ENCODE results near the gene FLAD1.

Gene FLAD1

DNA sequence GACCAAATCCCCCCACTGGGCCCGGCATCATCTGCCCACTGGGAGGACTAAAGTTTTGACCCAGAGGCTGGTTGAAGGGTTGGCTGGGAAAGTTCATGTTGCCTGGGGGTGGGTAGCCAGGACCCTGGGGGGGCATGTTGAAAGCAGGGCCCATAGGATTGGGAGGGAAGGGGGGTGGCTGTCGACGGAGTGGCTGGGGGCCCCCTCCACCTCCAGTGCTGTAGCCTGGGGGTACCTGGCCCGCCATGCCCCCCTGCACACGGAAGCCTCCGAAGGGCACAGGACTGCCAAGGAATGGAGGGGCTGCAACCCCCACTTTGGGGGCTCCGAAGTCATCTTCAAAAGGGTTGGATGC is 23.7 kb upstream of the FLAD1 start:
- peaks cover 40 to 43% of the 10 kb centered on the region in 2 donors for H3K4me1 ChIP-seq (ENCODE audit: control insufficient read depth in 2 of 2, insufficient read depth in 2 of 2, low read length in 2 of 2)
- peaks cover 14 to 28% of the 10 kb centered on the region in 2 donors for H3K36me3 ChIP-seq (ENCODE audit: control insufficient read depth in 2 of 2, insufficient read depth in 2 of 2, low read length in 2 of 2)
- H3K27ac ChIP-seq (ENCODE audit: low read depth in 2 of 2, low read length in 2 of 2): no peak overlapping the region
- H3K27me3 ChIP-seq (ENCODE audit: control insufficient read depth in 2 of 2, insufficient read depth in 2 of 2, low read length in 2 of 2): no peaks in the 10 kb centered on the region
- no peak overlapping the region for H3K9ac ChIP-seq (ENCODE audit: low read depth in 1 of 2, low read length in 2 of 2)
- no peak overlapping the region for H3K4me3 ChIP-seq (ENCODE audit: low read length in 2 of 2)
- no peaks in the 10 kb centered on the region for H3K9me3 ChIP-seq (ENCODE audit: control insufficient read depth in 2 of 2, low read length in 2 of 2)

DNA sequence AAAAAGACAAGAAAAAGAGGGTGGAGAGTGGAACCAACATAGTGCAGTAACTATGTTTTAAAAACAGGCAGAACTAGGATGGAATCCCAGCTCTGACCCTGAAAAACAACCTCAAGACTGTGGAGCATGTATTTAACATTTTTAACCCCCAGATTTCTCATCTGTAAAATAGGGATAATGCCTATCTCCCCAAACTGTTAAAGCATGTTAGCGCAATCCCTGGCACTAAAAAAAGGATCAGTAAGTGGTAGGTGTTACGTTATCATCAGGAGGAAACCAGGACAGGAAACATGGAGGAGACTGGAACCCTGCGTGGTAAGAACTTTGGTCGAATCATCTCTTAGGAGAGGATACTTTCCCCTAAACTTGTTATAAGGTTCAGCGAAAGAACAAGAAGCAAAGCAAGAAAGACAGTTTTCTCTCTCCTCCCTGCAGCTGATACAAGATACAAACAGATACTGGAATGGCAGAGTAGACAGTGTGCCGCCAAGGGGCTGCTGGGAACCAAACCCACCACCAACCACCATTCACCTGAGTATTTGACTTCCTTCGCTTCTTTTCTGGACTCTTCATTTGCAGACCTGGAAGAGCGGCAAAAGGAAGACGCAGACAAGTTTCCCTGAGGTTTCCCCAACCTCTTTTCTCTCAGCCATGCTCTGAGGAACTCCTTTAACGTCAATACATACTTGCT is 22.6 kb upstream of the FLAD1 start:
- H3K4me1 ChIP-seq (ENCODE audit: control insufficient read depth in 2 of 2, insufficient read depth in 2 of 2, low read length in 2 of 2): peaks cover 29 to 33% of the 10 kb centered on the region in 2 donors
- peak overlapping the region; percentile 86 to 88 for H3K4me3 ChIP-seq (ENCODE audit: low read length in 2 of 2)
- peak overlapping the region; percentile 86 to 94 for H3K9ac ChIP-seq (ENCODE audit: low read depth in 1 of 2, low read length in 2 of 2)

DNA sequence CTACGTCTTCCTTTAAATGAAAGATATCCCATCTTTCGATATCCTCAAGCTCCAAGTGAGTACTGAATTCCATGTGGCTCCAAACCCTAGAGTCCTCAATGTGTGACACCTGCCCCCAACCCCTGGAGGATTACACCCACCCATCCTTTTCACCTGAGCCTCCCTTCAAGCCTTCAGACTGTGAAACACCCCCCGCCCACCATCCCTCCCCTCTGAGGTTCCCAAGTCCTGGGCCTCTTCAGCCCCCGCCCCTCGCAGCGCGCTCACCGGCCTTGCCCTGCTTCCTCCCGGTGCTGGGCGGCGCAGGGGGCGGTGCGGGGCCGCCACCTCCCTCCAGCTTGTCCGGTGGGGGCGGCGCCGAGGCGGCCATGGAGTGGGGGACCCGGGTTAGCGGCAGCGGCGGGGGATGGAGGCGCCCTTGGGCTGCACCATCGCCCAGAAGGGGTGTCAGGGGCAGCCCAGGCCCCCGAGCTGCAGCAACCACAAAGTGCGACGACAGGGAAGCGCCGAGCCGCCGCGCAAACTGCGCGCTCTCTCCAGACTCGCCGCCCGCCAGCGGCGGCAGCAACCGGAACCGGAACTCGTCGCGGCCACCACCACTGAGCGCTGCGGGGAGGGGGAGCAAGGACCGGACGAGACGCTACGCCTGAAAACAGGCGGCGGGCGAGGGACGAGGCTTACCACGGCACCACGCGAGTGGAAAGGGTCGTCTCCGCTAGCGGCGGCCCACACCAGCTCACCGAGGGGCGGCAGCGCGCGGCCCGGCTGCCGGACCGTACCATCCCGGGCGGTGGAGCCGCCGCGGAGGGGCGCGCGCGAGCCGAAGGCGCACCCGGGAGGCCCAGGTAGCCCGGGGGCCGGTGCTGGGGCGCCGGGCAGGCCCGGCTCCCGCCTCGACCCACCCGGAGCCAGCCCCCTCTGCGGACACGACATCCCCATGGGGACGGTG is 21.7 kb upstream of the FLAD1 start, which contains the start of gene PYGO2:
Gene PYGO2, minus strand, starts transcription at position 576 of the 949 bp plus-strand sequence. Its CDS starts 206 bp downstream, at position 370.
- Histone ChIP-seq H3K9me3 (ENCODE audit: control insufficient read depth in 2 of 2, low read length in 2 of 2) (no peaks in the 10 kb centered on the region), H3K36me3 (ENCODE audit: control insufficient read depth in 2 of 2, insufficient read depth in 2 of 2, low read length in 2 of 2) (peaks cover 31 to 46% of the 10 kb centered on the region in 2 donors), H3K27me3 (ENCODE audit: control insufficient read depth in 2 of 2, insufficient read depth in 2 of 2, low read length in 2 of 2) (no peaks in the 10 kb centered on the region), H3K4me3 (ENCODE audit: low read length in 2 of 2) (peak within 1 kb of the TSS; percentile 86 to 88), H3K4me1 (ENCODE audit: control insufficient read depth in 2 of 2, insufficient read depth in 2 of 2, low read length in 2 of 2) (peaks cover 27 to 28% of the 10 kb centered on the region in 2 donors), H3K27ac (ENCODE audit: low read depth in 2 of 2, low read length in 2 of 2) (peak within 1 kb of the TSS; percentile 98), H3K9ac (ENCODE audit: low read depth in 1 of 2, low read length in 2 of 2) (peak within 1 kb of the TSS; percentile 86 to 94)

More for the DNA sequence above, 22.6 kb upstream of the FLAD1 start:
- Histone ChIP-seq H3K27me3 (ENCODE audit: control insufficient read depth in 2 of 2, insufficient read depth in 2 of 2, low read length in 2 of 2) (no peaks in the 10 kb centered on the region), H3K27ac (ENCODE audit: low read depth in 2 of 2, low read length in 2 of 2) (peak overlapping the region; percentile 98), H3K36me3 (ENCODE audit: control insufficient read depth in 2 of 2, insufficient read depth in 2 of 2, low read length in 2 of 2) (peaks cover 22 to 37% of the 10 kb centered on the region in 2 donors), H3K9me3 (ENCODE audit: control insufficient read depth in 2 of 2, low read length in 2 of 2) (no peaks in the 10 kb centered on the region)

DNA sequence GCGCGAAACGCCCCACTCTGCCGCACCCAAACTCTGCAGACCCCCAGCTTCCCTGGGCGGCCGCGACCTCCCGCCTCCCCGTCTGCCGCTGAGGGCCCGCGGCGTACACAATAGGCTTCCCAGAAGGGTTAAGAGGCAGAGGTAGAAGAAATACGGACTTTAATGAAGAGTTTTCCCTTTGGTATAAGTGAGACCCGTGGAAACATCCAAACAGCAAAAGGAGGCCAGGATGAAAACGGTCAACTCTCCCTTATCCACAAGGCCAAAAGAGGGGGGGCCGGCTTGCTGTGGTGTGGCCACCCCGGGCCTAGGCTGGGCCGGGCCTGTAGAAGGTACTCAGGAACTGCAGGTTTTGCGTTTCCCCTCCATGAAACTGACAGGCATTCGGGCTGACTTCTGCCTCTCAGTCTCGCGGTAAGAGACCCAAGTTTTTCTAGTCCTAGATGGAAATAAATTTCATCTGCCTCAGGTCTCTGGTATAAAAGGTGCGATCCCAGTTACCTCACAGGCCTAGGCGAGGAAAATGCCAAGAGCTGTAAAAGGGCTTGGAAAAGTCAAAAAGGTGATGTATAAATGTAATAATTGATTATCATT is 20.9 kb upstream of the FLAD1 start:
- peaks cover 39 to 53% of the 10 kb centered on the region in 2 donors for H3K36me3 ChIP-seq (ENCODE audit: control insufficient read depth in 2 of 2, insufficient read depth in 2 of 2, low read length in 2 of 2)
- peak overlapping the region; percentile 86 to 94 for H3K9ac ChIP-seq (ENCODE audit: low read depth in 1 of 2, low read length in 2 of 2)
- H3K27ac ChIP-seq (ENCODE audit: low read depth in 2 of 2, low read length in 2 of 2): peak overlapping the region; percentile 98
- H3K4me3 ChIP-seq (ENCODE audit: low read length in 2 of 2): peak overlapping the region; percentile 86 to 88
- peaks cover 19 to 21% of the 10 kb centered on the region in 2 donors for H3K4me1 ChIP-seq (ENCODE audit: control insufficient read depth in 2 of 2, insufficient read depth in 2 of 2, low read length in 2 of 2)
- H3K27me3 ChIP-seq (ENCODE audit: control insufficient read depth in 2 of 2, insufficient read depth in 2 of 2, low read length in 2 of 2): no peaks in the 10 kb centered on the region
- no peaks in the 10 kb centered on the region for H3K9me3 ChIP-seq (ENCODE audit: control insufficient read depth in 2 of 2, low read length in 2 of 2)

DNA sequence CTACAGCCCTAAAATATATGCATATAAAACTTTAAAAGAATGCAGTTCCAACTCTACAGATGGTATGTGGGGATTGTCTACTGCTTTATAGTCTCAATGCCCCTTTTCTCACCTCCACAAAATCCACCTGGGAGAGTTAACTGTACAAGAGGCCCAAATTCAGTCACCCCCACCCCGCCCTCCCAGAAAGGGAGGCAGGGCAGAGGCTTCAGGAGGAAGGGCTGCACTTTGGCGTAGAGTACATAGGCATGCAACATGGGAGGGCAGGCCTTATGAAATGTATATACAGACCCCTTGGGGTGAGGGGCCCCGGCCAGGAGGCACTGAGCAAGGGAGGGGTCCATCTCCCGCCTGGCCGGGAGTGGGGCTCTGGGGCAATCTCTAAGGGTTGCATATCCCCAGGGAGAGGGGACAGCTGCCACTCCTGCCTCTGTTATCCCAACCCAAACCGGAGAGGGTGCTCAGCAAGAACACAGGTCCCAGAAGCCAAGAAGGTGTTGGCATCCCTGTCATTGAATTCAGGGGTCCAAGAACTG is 20.3 kb upstream of the FLAD1 start:
- H3K4me3 ChIP-seq (ENCODE audit: low read length in 2 of 2): peak overlapping the region in 1 of 2 donors; percentile 86
- H3K4me1 ChIP-seq (ENCODE audit: control insufficient read depth in 2 of 2, insufficient read depth in 2 of 2, low read length in 2 of 2): peaks cover 18 to 20% of the 10 kb centered on the region in 2 donors
- no peaks in the 10 kb centered on the region for H3K9me3 ChIP-seq (ENCODE audit: control insufficient read depth in 2 of 2, low read length in 2 of 2)
- no peaks in the 10 kb centered on the region for H3K27me3 ChIP-seq (ENCODE audit: control insufficient read depth in 2 of 2, insufficient read depth in 2 of 2, low read length in 2 of 2)
- H3K9ac ChIP-seq (ENCODE audit: low read depth in 1 of 2, low read length in 2 of 2): peak overlapping the region; percentile 86 to 94
- peaks cover 45 to 59% of the 10 kb centered on the region in 2 donors for H3K36me3 ChIP-seq (ENCODE audit: control insufficient read depth in 2 of 2, insufficient read depth in 2 of 2, low read length in 2 of 2)
- peak overlapping the region in 1 of 2 donors; percentile 98 for H3K27ac ChIP-seq (ENCODE audit: low read depth in 2 of 2, low read length in 2 of 2)

DNA sequence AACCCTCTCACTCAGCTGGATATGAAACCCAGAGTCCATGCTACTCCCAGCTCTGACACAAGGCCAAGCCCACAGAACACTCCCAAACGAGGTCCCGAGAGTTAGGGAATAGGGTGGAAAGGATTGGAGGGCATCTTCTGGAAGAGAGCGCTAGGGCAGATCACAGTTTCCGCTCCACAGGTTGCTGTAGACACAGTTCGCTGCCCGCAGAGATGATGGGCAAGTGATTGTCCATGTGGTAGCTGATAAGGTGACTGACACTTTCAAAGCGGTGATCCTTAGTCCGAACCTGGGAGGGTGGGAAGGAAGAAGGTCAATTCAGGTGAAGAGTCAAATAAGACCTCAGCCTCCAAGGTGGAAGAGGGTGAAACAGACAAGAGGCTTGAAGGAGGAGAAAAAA is 19.5 kb upstream of the FLAD1 start:
- H3K27me3 ChIP-seq (ENCODE audit: control insufficient read depth in 2 of 2, insufficient read depth in 2 of 2, low read length in 2 of 2): no peaks in the 10 kb centered on the region
- no peak overlapping the region for H3K9ac ChIP-seq (ENCODE audit: low read depth in 1 of 2, low read length in 2 of 2)
- no peaks in the 10 kb centered on the region for H3K9me3 ChIP-seq (ENCODE audit: control insufficient read depth in 2 of 2, low read length in 2 of 2)
- no peak overlapping the region for H3K4me3 ChIP-seq (ENCODE audit: low read length in 2 of 2)
- H3K36me3 ChIP-seq (ENCODE audit: control insufficient read depth in 2 of 2, insufficient read depth in 2 of 2, low read length in 2 of 2): peaks cover 51 to 64% of the 10 kb centered on the region in 2 donors
- peaks cover 18 to 20% of the 10 kb centered on the region in 2 donors for H3K4me1 ChIP-seq (ENCODE audit: control insufficient read depth in 2 of 2, insufficient read depth in 2 of 2, low read length in 2 of 2)
- H3K27ac ChIP-seq (ENCODE audit: low read depth in 2 of 2, low read length in 2 of 2): no peak overlapping the region

DNA sequence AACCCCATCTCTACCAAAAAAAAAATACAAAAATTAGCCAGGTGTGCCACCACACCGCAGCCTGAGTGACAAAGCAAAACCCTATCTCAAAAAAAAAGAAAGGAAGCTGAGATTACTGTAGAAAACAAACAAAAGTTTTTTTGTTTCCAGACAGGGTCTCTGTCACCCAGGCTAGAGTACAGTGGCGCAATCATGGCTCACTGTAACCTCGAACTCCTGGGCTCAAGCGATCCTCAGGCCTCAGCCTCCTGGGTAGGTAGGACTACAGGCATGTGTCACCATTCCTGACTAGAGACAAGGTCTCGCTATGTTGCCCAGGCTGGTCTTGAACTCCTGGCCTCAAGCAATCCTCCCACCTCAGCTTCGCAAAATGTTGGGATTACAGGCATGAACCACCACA is 18.8 kb upstream of the FLAD1 start:
- no peaks in the 10 kb centered on the region for H3K9me3 ChIP-seq (ENCODE audit: control insufficient read depth in 2 of 2, low read length in 2 of 2)
- H3K27me3 ChIP-seq (ENCODE audit: control insufficient read depth in 2 of 2, insufficient read depth in 2 of 2, low read length in 2 of 2): no peaks in the 10 kb centered on the region
- H3K4me3 ChIP-seq (ENCODE audit: low read length in 2 of 2): no peak overlapping the region
- H3K4me1 ChIP-seq (ENCODE audit: control insufficient read depth in 2 of 2, insufficient read depth in 2 of 2, low read length in 2 of 2): peaks cover 18 to 20% of the 10 kb centered on the region in 2 donors
- no peak overlapping the region for H3K27ac ChIP-seq (ENCODE audit: low read depth in 2 of 2, low read length in 2 of 2)
- H3K36me3 ChIP-seq (ENCODE audit: control insufficient read depth in 2 of 2, insufficient read depth in 2 of 2, low read length in 2 of 2): peaks cover 50 to 65% of the 10 kb centered on the region in 2 donors
- H3K9ac ChIP-seq (ENCODE audit: low read depth in 1 of 2, low read length in 2 of 2): no peak overlapping the region

DNA sequence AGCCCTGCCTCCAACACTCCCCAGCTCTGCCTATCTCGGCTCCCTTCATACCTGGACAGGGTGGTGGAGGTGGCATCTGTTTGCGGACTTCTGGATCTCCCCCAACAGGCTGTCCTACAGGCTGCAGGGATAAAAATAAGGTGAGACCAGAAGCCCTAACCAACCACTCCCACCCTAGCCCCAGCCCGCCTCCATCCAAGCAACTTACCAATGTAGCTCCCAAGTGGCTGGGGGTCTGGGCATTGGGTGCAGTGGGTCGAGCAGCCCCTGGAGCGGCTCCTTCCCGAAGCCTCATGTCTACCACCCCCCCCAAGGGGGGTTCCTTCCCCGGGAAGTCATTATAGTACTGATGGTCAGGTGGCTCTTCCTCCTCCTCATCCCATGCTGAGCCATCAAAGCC is 17.0 kb upstream of the FLAD1 start:
- no peak overlapping the region for H3K9ac ChIP-seq (ENCODE audit: low read depth in 1 of 2, low read length in 2 of 2)
- no peak overlapping the region for H3K4me3 ChIP-seq (ENCODE audit: low read length in 2 of 2)
- no peaks in the 10 kb centered on the region for H3K9me3 ChIP-seq (ENCODE audit: control insufficient read depth in 2 of 2, low read length in 2 of 2)
- H3K36me3 ChIP-seq (ENCODE audit: control insufficient read depth in 2 of 2, insufficient read depth in 2 of 2, low read length in 2 of 2): peaks cover 50 to 66% of the 10 kb centered on the region in 2 donors
- H3K27me3 ChIP-seq (ENCODE audit: control insufficient read depth in 2 of 2, insufficient read depth in 2 of 2, low read length in 2 of 2): no peaks in the 10 kb centered on the region
- H3K4me1 ChIP-seq (ENCODE audit: control insufficient read depth in 2 of 2, insufficient read depth in 2 of 2, low read length in 2 of 2): peaks cover 18 to 20% of the 10 kb centered on the region in 2 donors
- H3K27ac ChIP-seq (ENCODE audit: low read depth in 2 of 2, low read length in 2 of 2): no peak overlapping the region

DNA sequence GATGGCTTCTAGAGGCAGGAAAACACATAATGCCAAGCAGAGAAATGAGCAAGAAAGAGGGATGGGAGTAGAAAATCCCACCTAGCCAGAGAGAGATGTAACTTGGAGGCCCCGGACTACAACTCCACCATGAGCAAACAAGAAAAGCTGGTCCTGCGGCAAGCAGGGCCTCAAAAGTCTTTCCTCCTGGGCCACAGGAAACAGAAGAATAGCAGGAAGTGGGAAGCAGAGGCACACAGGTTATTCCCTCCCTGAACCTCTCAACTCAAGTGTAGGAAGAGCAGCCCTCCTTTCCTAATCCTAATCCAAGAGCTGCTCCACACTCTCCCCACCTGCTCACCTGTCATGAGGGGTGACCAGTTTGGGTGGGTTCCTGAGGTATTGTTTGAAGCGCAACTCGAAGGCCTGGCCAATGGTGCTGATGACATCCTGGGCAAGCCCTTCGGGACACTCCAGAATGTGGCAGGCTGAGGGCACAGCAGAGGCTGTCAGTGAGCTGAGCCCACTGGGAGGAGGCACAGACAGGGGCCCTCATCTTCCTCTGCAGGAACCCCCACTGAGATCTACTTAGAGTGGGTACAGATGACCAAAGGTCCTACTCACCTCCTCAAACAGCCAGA is 15.7 kb upstream of the FLAD1 start:
- H3K27me3 ChIP-seq (ENCODE audit: control insufficient read depth in 2 of 2, insufficient read depth in 2 of 2, low read length in 2 of 2): no peaks in the 10 kb centered on the region
- no peaks in the 10 kb centered on the region for H3K9me3 ChIP-seq (ENCODE audit: control insufficient read depth in 2 of 2, low read length in 2 of 2)
- no peak overlapping the region for H3K27ac ChIP-seq (ENCODE audit: low read depth in 2 of 2, low read length in 2 of 2)
- no peak overlapping the region for H3K9ac ChIP-seq (ENCODE audit: low read depth in 1 of 2, low read length in 2 of 2)
- H3K4me3 ChIP-seq (ENCODE audit: low read length in 2 of 2): no peak overlapping the region
- peaks cover 50 to 70% of the 10 kb centered on the region in 2 donors for H3K36me3 ChIP-seq (ENCODE audit: control insufficient read depth in 2 of 2, insufficient read depth in 2 of 2, low read length in 2 of 2)
- H3K4me1 ChIP-seq (ENCODE audit: control insufficient read depth in 2 of 2, insufficient read depth in 2 of 2, low read length in 2 of 2): peaks cover 23 to 27% of the 10 kb centered on the region in 2 donors
